ENCODE data around the gene ZSCAN22. TPM values are rescaled to one million over a fixed set of nuclear protein-coding genes. Genes with fewer than 3 reads are reported as not detected.

The ZSCAN22 gene
- total RNA-seq, 1 experiment from 2014 or later: 3.2 TPM

DNA sequence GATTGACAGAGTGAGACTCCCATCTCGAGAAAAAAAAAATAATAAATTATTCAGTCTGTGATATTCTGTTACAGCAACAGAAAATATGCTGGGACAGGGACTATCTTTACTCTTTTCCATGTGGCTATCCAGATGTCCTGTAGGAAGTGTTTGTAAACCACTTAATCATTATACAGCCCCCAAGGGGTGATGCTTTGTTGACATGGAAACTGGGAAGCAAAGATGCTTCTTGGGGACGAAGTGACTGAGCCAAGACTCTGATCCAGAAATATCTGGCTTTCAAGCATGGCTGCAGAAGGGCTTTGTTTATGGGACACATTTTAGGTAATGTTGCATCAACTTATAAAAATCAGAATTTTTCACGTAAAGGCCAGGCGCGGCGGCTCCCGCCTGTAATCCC, 42.6 kb upstream of the ZSCAN22 start:
- Histone ChIP-seq H3K4me1 (ENCODE audit: insufficient read depth, low read length, poor library complexity, severe bottlenecking) (no peaks in the 10 kb centered on the region), H3K36me3 (ENCODE audit: insufficient read depth, low read length, poor library complexity, severe bottlenecking) (peaks cover 66% of the 10 kb centered on the region), H3K4me3 (ENCODE audit: low read depth, low read length, poor library complexity, severe bottlenecking) (no peak overlapping the region), H3K9me3 (ENCODE audit: low read depth, low read length, poor library complexity, severe bottlenecking) (peaks cover 5% of the 10 kb centered on the region), H3K27me3 (replicated peaks; ENCODE audit: insufficient read depth, low read depth, low read length, poor library complexity) (no peaks in the 10 kb centered on the region), H3K27ac (ENCODE audit: low read depth, low read length, poor library complexity, severe bottlenecking) (no peak overlapping the region)
- BruUV-seq (replicated peaks): no TSS peak
- DNase-seq (ENCODE audit: low spot score): no peak
- intact Hi-C loops (cut with micrococcal nuclease; ENCODE audit: unreplicated experiment): no loop called here
- TF ChIP-seq, protein P1, sequence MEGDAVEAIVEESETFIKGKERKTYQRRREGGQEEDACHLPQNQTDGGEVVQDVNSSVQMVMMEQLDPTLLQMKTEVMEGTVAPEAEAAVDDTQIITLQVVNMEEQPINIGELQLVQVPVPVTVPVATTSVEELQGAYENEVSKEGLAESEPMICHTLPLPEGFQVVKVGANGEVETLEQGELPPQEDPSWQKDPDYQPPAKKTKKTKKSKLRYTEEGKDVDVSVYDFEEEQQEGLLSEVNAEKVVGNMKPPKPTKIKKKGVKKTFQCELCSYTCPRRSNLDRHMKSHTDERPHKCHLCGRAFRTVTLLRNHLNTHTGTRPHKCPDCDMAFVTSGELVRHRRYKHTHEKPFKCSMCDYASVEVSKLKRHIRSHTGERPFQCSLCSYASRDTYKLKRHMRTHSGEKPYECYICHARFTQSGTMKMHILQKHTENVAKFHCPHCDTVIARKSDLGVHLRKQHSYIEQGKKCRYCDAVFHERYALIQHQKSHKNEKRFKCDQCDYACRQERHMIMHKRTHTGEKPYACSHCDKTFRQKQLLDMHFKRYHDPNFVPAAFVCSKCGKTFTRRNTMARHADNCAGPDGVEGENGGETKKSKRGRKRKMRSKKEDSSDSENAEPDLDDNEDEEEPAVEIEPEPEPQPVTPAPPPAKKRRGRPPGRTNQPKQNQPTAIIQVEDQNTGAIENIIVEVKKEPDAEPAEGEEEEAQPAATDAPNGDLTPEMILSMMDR (conservative IDR thresholded peaks at IDR 0.05; ENCODE audit: low read depth, low read length): no peak
- TF ChIP-seq EZH2 (IDR thresholded peaks at IDR 0.05; ENCODE audit: borderline replicate concordance, low read depth, low read length, poor library complexity, severe bottlenecking): no peak
- ChIA-PET POLR2A (ENCODE audit: low non-redundant PET) (no interaction called here), CTCF (no interaction called here)

DNA sequence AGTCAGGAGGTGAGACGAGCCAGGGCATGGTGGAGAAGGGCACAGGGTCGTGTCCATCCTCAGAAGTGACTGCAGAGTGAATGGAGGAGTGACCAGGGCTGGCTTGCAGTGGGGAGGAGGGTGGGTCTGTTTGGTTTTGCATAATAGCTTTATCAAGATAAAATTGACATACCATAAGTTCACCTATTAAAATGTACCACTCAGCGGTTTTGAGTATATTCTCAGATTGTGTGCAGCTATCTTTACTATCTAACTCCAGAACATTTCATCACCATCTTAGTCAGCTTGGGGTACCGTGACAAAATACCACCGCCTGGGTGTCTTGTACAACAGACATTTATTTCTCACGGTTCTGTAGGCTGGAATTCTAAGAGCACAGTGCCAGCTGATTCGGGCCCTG, 34.9 kb upstream of the ZSCAN22 start:
- no peak overlapping the region for H3K27ac ChIP-seq (ENCODE audit: low read depth, low read length, poor library complexity, severe bottlenecking)
- no peak for DNase-seq (ENCODE audit: low spot score)
- no peak overlapping the region for H3K4me3 ChIP-seq (ENCODE audit: low read depth, low read length, poor library complexity, severe bottlenecking)
- no peaks in the 10 kb centered on the region for H3K4me1 ChIP-seq (ENCODE audit: insufficient read depth, low read length, poor library complexity, severe bottlenecking)
- H3K9me3 ChIP-seq (ENCODE audit: low read depth, low read length, poor library complexity, severe bottlenecking): peaks cover 27% of the 10 kb centered on the region
- no TSS peak for BruUV-seq (replicated peaks)
- ChIA-PET POLR2A (ENCODE audit: low non-redundant PET) (no interaction called here), CTCF (no interaction called here)
- TF ChIP-seq, protein P1 (conservative IDR thresholded peaks at IDR 0.05; ENCODE audit: low read depth, low read length): no peak
- no peak for TF ChIP-seq EZH2 (IDR thresholded peaks at IDR 0.05; ENCODE audit: borderline replicate concordance, low read depth, low read length, poor library complexity, severe bottlenecking)
- intact Hi-C loops (cut with micrococcal nuclease; ENCODE audit: unreplicated experiment): no loop called here
- H3K36me3 ChIP-seq (ENCODE audit: insufficient read depth, low read length, poor library complexity, severe bottlenecking): peaks cover 90% of the 10 kb centered on the region
- no peaks in the 10 kb centered on the region for H3K27me3 ChIP-seq (replicated peaks; ENCODE audit: insufficient read depth, low read depth, low read length, poor library complexity)

DNA sequence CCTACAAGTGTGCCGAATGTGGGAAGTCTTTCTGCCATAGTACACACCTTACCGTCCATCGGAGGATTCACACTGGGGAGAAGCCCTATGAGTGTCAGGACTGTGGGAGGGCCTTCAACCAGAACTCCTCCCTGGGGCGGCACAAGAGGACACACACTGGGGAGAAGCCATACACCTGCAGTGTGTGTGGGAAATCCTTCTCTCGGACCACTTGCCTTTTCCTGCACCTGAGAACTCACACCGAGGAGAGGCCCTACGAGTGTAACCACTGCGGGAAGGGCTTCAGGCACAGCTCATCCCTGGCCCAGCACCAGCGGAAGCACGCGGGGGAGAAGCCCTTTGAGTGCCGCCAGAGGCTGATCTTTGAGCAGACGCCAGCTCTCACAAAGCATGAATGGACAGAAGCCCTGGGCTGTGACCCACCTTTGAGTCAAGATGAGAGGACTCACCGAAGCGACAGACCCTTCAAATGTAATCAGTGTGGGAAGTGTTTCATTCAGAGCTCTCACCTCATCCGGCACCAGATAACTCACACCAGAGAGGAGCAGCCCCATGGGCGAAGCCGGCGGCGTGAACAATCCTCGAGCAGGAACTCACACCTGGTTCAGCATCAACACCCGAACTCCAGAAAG, 31.9 kb upstream of the ZSCAN22 start:
- TF ChIP-seq, protein P1 (conservative IDR thresholded peaks at IDR 0.05; ENCODE audit: low read depth, low read length): no peak
- TF ChIP-seq EZH2 (IDR thresholded peaks at IDR 0.05; ENCODE audit: borderline replicate concordance, low read depth, low read length, poor library complexity, severe bottlenecking): no peak
- H3K4me1 ChIP-seq (ENCODE audit: insufficient read depth, low read length, poor library complexity, severe bottlenecking): no peaks in the 10 kb centered on the region
- peaks cover 73% of the 10 kb centered on the region for H3K36me3 ChIP-seq (ENCODE audit: insufficient read depth, low read length, poor library complexity, severe bottlenecking)
- H3K27ac ChIP-seq (ENCODE audit: low read depth, low read length, poor library complexity, severe bottlenecking): no peak overlapping the region
- no peak for DNase-seq (ENCODE audit: low spot score)
- ChIA-PET CTCF (no interaction called here), POLR2A (ENCODE audit: low non-redundant PET) (no interaction called here)
- no peaks in the 10 kb centered on the region for H3K27me3 ChIP-seq (replicated peaks; ENCODE audit: insufficient read depth, low read depth, low read length, poor library complexity)
- peaks cover 27% of the 10 kb centered on the region for H3K9me3 ChIP-seq (ENCODE audit: low read depth, low read length, poor library complexity, severe bottlenecking)
- no TSS peak for BruUV-seq (replicated peaks)
- H3K4me3 ChIP-seq (ENCODE audit: low read depth, low read length, poor library complexity, severe bottlenecking): no peak overlapping the region
- intact Hi-C loops (cut with micrococcal nuclease; ENCODE audit: unreplicated experiment): no loop called here

Data from A673 (cell line).